ENCODE measurements around the gene RPS6KB2. TPM values are rescaled to one million over a fixed set of nuclear protein-coding genes. Genes with fewer than 3 reads are reported as not detected.

Gene RPS6KB2
- total and polyA plus RNA-seq, 2 experiments from 2014 or later, result 65.0 to 105 TPM

- peaks cover 15% of the 10 kb centered on the region for H3K79me2 ChIP-seq
Measured at GRCh38 chr11:67387069-67387468, 41.2 kb upstream of the RPS6KB2 start.

GRCh38 chr11:67387518-67387917 lies 40.8 kb upstream of the RPS6KB2 start:
- H3K9me2 ChIP-seq (replicated peaks; ENCODE audit: insufficient read depth), result no peaks in the 10 kb centered on the region
- no peaks in the 10 kb centered on the region for H3K36me3 ChIP-seq (replicated peaks; ENCODE audit: insufficient read depth, low read depth)
- H2AFZ ChIP-seq, result no peak overlapping the region
- peaks cover 6% of the 10 kb centered on the region for H3K4me1 ChIP-seq (ENCODE audit: insufficient read depth)
- no peaks in the 10 kb centered on the region for H4K20me1 ChIP-seq (ENCODE audit: insufficient read depth, poor library complexity, severe bottlenecking)
- 70% methylated on average over 6 of the region's 6 CpGs for WGBS (ENCODE audit: low lambda C conversion rate, missing lambda C conversion rate)
- H3K9me3 ChIP-seq (ENCODE audit: low read depth), result no peaks in the 10 kb centered on the region
- no peak for DNase-seq (ENCODE audit: low spot score)
- no peak overlapping the region for H3K27ac ChIP-seq
- H3K79me2 ChIP-seq, result peaks cover 15% of the 10 kb centered on the region
- no peak overlapping the region for H3K4me2 ChIP-seq
- TF ChIP-seq CTCF (IDR thresholded peaks at IDR 0.05; ENCODE audit: poor library complexity) (no peak), EZH2phosphoT487 (IDR thresholded peaks at IDR 0.05; ENCODE audit: low read depth, severe bottlenecking, unreplicated experiment) (no peak), EZH2 (IDR thresholded peaks at IDR 0.05; ENCODE audit: borderline replicate concordance) (no peak)
- H3K27me3 ChIP-seq, result no peaks in the 10 kb centered on the region
- no peak overlapping the region for H3K4me3 ChIP-seq

More at GRCh38 chr11:67387069-67387468, 41.2 kb upstream of the RPS6KB2 start:
- H3K4me2 ChIP-seq, result no peak overlapping the region
- TF ChIP-seq EZH2phosphoT487 (IDR thresholded peaks at IDR 0.05; ENCODE audit: low read depth, severe bottlenecking, unreplicated experiment) (no peak), CTCF (IDR thresholded peaks at IDR 0.05; ENCODE audit: poor library complexity) (no peak), EZH2 (IDR thresholded peaks at IDR 0.05; ENCODE audit: borderline replicate concordance) (no peak)
- no peaks in the 10 kb centered on the region for H3K9me3 ChIP-seq (ENCODE audit: low read depth)
- no peak overlapping the region for H3K27ac ChIP-seq
- WGBS (ENCODE audit: low lambda C conversion rate, missing lambda C conversion rate), result 41% methylated on average over 9 of the region's 9 CpGs
- no peaks in the 10 kb centered on the region for H3K9me2 ChIP-seq (replicated peaks; ENCODE audit: insufficient read depth)
- no peaks in the 10 kb centered on the region for H3K27me3 ChIP-seq
- no peaks in the 10 kb centered on the region for H4K20me1 ChIP-seq (ENCODE audit: insufficient read depth, poor library complexity, severe bottlenecking)
- peaks cover 6% of the 10 kb centered on the region for H3K4me1 ChIP-seq (ENCODE audit: insufficient read depth)
- H2AFZ ChIP-seq, result no peak overlapping the region
- no peak overlapping the region for H3K4me3 ChIP-seq
- DNase-seq (ENCODE audit: low spot score), result no peak
- H3K36me3 ChIP-seq (replicated peaks; ENCODE audit: insufficient read depth, low read depth), result no peaks in the 10 kb centered on the region

- H3K79me2 ChIP-seq, result peaks cover 21% of the 10 kb centered on the region
- H3K36me3 ChIP-seq (replicated peaks; ENCODE audit: insufficient read depth, low read depth), result no peaks in the 10 kb centered on the region
- TF ChIP-seq EZH2phosphoT487 (IDR thresholded peaks at IDR 0.05; ENCODE audit: low read depth, severe bottlenecking, unreplicated experiment) (no peak), EZH2 (IDR thresholded peaks at IDR 0.05; ENCODE audit: borderline replicate concordance) (no peak), CTCF (IDR thresholded peaks at IDR 0.05; ENCODE audit: poor library complexity) (peak; percentile 48)
- no peak overlapping the region for H3K27ac ChIP-seq
- H3K27me3 ChIP-seq, result no peaks in the 10 kb centered on the region
- 56% methylated on average over 6 of the region's 6 CpGs for WGBS (ENCODE audit: low lambda C conversion rate, missing lambda C conversion rate)
- peak; percentile 62 for DNase-seq (ENCODE audit: low spot score)
- no peak overlapping the region for H3K4me3 ChIP-seq
- H4K20me1 ChIP-seq (ENCODE audit: insufficient read depth, poor library complexity, severe bottlenecking), result no peaks in the 10 kb centered on the region
- H3K4me2 ChIP-seq, result no peak overlapping the region
- peaks cover 6% of the 10 kb centered on the region for H3K4me1 ChIP-seq (ENCODE audit: insufficient read depth)
- no peak overlapping the region for H2AFZ ChIP-seq
- H3K9me3 ChIP-seq (ENCODE audit: low read depth), result no peaks in the 10 kb centered on the region
- no peaks in the 10 kb centered on the region for H3K9me2 ChIP-seq (replicated peaks; ENCODE audit: insufficient read depth)
Measured at GRCh38 chr11:67389477-67389876, 38.8 kb upstream of the RPS6KB2 start.

- Histone ChIP-seq H3K79me2 (peaks cover 21% of the 10 kb centered on the region), H3K4me1 (ENCODE audit: insufficient read depth) (peaks cover 6% of the 10 kb centered on the region), H3K27ac (peak overlapping the region; percentile 96), H3K36me3 (replicated peaks; ENCODE audit: insufficient read depth, low read depth) (no peaks in the 10 kb centered on the region), H3K4me2 (peak overlapping the region; percentile 95), H2AFZ (peak overlapping the region; percentile 66), H3K27me3 (no peaks in the 10 kb centered on the region), H3K9me2 (replicated peaks; ENCODE audit: insufficient read depth) (no peaks in the 10 kb centered on the region), H3K9me3 (ENCODE audit: low read depth) (no peaks in the 10 kb centered on the region), H3K4me3 (peak overlapping the region; percentile 73), H4K20me1 (ENCODE audit: insufficient read depth, poor library complexity, severe bottlenecking) (no peaks in the 10 kb centered on the region)
- no peak for DNase-seq (ENCODE audit: low spot score)
- 12% methylated on average over 15 of the region's 15 CpGs for WGBS (ENCODE audit: low lambda C conversion rate, missing lambda C conversion rate)
- TF ChIP-seq EZH2phosphoT487 (IDR thresholded peaks at IDR 0.05; ENCODE audit: low read depth, severe bottlenecking, unreplicated experiment) (no peak), CTCF (IDR thresholded peaks at IDR 0.05; ENCODE audit: poor library complexity) (no peak), EZH2 (IDR thresholded peaks at IDR 0.05; ENCODE audit: borderline replicate concordance) (no peak)
Measured at GRCh38 chr11:67390947-67391303, 37.4 kb upstream of the RPS6KB2 start.
